GM19372 (cell line): ENCODE results near the gene GNG2.
"Not testable (repeated sequence)": the region's sequence is repeated elsewhere in the genome, so short reads cannot be mapped to it uniquely, and the experiment has no call there.

Experiments used
- ATAC-seq: cut with Tn5 transposase; IDR thresholded peaks from one replicate; pipeline ENCODE4 v1.9.1; 2021; ENCODE audit warnings: mild to moderate bottlenecking, low read depth, moderate library complexity; ENCODE audit not compliant: unreplicated experiment

The GNG2 gene

GRCh38 chr14:51884086-51884927 lies 23.9 kb downstream of the GNG2 start:
- peak; percentile 67 for ATAC-seq

- no peak for ATAC-seq
Measured at GRCh38 chr14:51889851-51890250, 29.4 kb downstream of the GNG2 start.

- no peak for ATAC-seq
Measured at GRCh38 chr14:51894250-51894649, 33.8 kb downstream of the GNG2 start.

GRCh38 chr14:51895375-51895774 lies 35.0 kb downstream of the GNG2 start:
- ATAC-seq, result no peak

GRCh38 chr14:51897791-51898355 lies 37.5 kb downstream of the GNG2 start:
- no peak for ATAC-seq

- ATAC-seq, result no peak
Measured at GRCh38 chr14:51901475-51902024, 41.1 kb downstream of the GNG2 start.

- not testable (repeated sequence) for ATAC-seq
Measured at GRCh38 chr14:51905656-51906121, 45.3 kb downstream of the GNG2 start.

- no peak for ATAC-seq
Measured at GRCh38 chr14:51908086-51908485, 47.7 kb downstream of the GNG2 start.

GRCh38 chr14:51912112-51912786 lies 51.8 kb downstream of the GNG2 start:
- ATAC-seq, result no peak

- ATAC-seq, result no peak
Measured at GRCh38 chr14:51914310-51914709, 53.9 kb downstream of the GNG2 start.

GRCh38 chr14:51917193-51917592 lies 56.8 kb downstream of the GNG2 start:
- ATAC-seq, result no peak

GRCh38 chr14:51921026-51921425 lies 60.6 kb downstream of the GNG2 start:
- no peak for ATAC-seq

GRCh38 chr14:51922624-51923023 lies 62.2 kb downstream of the GNG2 start:
- no peak for ATAC-seq

GRCh38 chr14:51924600-51924999 lies 64.2 kb downstream of the GNG2 start:
- no peak for ATAC-seq

- no peak for ATAC-seq
Measured at GRCh38 chr14:51925980-51926379, 65.6 kb downstream of the GNG2 start.

GRCh38 chr14:51926449-51926848 lies 66.0 kb downstream of the GNG2 start:
- ATAC-seq, result no peak

- ATAC-seq, result no peak
Measured at GRCh38 chr14:51928568-51928967, 68.2 kb downstream of the GNG2 start.

- no peak for ATAC-seq
Measured at GRCh38 chr14:51929166-51929565, 68.8 kb downstream of the GNG2 start.

GRCh38 chr14:51929910-51930682 lies 69.7 kb downstream of the GNG2 start:
- ATAC-seq, result no peak

- no peak for ATAC-seq
Measured at GRCh38 chr14:51931308-51931707, 70.9 kb downstream of the GNG2 start.
